Retinal pigment epithelial cell (primary cell): Measurements from ENCODE around the gene MINK1.
"Not testable (repeated sequence)": the region's sequence is repeated elsewhere in the genome, so short reads cannot be mapped to it uniquely, and the experiment has no call there.

Experiments used
- DNase-seq: peaks from one replicate; pipeline ENCODE4 v3.0.0-alpha.2; 2010; ENCODE audit warnings: low read depth
- H3K4me3 ChIP-seq: 2 replicates; pipeline ENCODE4 v1.5.1; 2011; ENCODE audit warnings: mild to moderate bottlenecking, low read length, control low read depth, moderate library complexity
- TF ChIP-seq, protein P1 (sequence below): conservative IDR thresholded peaks from 2 replicates; pipeline ENCODE4 v1.5.1; 2011; ENCODE audit warnings: low read depth, low read length, control low read depth, inconsistent platforms

MINK1 gene

DNA sequence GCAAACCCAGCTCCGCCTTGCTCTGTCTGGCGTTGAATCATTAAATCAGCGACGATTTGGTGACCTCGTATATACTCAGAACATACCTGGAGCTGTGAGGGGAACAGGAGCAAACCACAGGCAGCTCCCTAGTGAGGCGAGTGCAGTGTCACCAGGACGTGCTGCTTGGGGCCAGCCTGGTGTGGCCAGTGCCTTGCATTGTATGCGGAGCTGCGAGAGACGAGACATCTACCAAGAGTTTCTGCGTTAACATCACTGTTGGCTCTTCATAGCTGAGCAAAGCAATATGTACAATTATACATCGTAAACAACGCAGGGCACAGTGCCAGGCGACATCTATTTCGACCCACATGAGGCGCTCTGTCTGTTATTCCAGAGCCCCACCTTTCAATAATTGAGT, 27.9 kb downstream of the MINK1 start:
- no peak overlapping the region for H3K4me3 ChIP-seq
- DNase-seq, result no peak
- TF ChIP-seq, protein P1, sequence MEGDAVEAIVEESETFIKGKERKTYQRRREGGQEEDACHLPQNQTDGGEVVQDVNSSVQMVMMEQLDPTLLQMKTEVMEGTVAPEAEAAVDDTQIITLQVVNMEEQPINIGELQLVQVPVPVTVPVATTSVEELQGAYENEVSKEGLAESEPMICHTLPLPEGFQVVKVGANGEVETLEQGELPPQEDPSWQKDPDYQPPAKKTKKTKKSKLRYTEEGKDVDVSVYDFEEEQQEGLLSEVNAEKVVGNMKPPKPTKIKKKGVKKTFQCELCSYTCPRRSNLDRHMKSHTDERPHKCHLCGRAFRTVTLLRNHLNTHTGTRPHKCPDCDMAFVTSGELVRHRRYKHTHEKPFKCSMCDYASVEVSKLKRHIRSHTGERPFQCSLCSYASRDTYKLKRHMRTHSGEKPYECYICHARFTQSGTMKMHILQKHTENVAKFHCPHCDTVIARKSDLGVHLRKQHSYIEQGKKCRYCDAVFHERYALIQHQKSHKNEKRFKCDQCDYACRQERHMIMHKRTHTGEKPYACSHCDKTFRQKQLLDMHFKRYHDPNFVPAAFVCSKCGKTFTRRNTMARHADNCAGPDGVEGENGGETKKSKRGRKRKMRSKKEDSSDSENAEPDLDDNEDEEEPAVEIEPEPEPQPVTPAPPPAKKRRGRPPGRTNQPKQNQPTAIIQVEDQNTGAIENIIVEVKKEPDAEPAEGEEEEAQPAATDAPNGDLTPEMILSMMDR, result no peak

DNA sequence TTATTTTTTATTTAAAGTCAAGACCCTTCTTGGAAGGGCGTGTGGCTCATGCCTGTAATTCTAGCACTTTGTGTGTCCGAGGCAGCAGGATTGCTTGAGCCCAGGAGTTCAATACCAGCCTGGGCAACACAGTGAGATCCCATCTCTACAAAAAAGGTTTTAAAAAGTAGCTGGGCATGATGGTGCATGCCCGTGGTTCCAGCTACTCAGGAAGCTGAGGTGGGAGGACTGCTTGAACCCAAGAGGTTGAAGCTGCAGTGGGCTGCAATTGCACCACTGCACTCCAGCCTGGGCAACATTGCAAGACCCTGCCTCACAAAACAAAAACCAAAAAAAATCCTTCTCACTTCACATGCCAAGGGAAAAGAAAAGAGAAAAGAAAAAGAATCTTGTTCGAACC, 29.6 kb downstream of the MINK1 start:
- TF ChIP-seq, protein P1, result no peak
- no peak for DNase-seq
- no peak overlapping the region for H3K4me3 ChIP-seq

DNA sequence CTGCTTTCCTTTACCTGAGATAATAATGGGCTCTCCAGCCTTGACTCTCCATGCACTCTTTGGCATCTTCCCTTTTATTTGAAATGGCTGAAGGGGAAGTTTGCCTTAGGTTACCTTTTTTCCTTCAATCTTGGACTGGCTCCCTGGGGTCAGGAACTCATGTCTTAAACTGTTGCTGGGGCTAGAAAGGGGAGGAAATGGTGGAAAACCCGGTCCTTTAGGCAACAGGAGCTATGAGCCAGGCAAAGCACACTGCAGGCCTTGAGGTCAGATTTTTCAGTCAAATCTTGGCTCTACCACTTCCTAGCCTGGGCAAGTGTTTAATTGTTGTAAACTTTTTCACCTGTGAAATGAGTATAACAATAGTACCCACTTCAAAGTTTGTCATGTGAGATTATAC, 30.2 kb downstream of the MINK1 start:
- no peak overlapping the region for H3K4me3 ChIP-seq
- TF ChIP-seq, protein P1, result no peak
- DNase-seq, result no peak

DNA sequence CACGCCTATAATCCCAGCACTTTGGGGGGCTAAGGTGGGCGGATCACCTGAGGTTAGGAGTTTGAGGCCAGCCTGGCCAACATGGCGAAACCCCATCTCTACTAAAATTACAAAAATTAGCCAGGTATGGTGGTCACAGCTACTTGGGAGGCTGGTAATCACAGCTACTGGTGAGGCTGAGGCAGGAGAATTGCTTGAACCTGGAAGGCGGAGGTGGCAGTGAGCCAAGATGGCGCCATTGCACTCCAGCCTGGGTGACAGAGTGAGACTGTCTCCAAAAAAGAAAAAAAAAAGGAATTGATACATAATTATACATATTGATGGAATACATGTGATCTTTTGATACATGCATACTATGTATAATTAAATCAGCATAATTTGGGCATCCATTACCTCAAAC, 34.4 kb downstream of the MINK1 start:
- not testable (repeated sequence) for DNase-seq, H3K4me3 ChIP-seq

DNA sequence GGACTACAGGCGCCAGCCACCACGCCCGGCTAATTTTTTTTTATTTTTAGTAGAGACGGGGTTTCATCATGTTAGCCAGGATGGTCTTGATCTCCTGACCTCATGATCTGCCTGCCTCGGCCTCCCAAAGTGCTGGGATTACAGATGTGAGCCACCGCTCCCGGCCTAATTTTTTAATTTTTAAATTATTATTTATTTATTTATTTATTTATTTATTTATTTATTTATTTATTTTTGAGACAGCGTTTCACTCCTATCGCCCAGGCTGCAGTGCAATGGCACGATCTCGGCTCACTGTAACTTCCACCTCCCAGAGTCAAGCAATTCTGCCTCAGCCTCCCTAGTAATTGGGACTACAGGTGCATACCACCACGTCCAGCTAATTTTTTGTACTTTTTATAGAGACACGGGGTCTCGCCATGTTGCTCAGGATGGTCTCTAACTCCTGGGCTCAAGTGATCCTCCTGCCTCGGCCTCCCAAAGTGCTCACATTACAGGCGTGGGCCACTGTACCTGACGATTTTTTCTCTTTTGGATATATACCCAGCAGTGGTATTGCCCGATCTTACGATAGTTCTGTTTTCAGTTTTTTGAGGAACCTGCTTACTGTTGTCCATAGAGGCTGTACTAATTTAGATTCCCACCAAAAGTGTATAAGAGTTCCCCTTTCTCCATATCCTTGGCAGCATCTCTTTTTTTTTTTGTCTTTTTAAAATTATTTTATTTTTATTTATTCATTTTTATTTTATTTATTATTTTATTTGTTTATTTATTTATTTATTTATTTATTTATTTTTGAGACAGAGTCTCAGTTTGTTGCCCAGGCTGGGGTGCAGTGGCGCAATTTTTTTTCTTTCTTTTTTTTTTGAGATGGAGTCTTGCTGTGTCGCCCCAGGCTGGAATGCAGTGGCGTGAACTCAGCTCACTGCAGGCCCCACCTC, 36.2 kb downstream of the MINK1 start:
- H3K4me3 ChIP-seq, DNase-seq: not testable (repeated sequence)

DNA sequence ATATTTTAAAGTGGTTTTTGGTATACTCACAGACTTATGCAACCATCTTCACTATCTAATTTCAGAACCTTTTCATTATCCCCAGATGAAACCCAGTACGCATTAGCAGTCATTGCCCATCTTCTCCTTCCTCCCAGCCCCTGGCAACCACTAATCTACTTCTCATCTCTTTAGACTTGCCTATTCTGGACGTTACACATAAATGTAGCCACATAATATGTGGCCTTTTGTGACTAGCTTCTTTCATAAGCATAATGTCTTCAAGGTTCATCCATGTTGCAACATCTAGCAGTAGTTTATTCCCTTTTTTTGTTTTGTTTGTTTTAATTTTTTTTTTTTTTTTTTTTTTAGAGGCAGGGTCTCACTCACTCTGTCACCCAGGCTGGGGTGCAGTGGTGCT, 37.7 kb downstream of the MINK1 start:
- TF ChIP-seq, protein P1, result no peak
- no peak overlapping the region for H3K4me3 ChIP-seq
- DNase-seq, result no peak

DNA sequence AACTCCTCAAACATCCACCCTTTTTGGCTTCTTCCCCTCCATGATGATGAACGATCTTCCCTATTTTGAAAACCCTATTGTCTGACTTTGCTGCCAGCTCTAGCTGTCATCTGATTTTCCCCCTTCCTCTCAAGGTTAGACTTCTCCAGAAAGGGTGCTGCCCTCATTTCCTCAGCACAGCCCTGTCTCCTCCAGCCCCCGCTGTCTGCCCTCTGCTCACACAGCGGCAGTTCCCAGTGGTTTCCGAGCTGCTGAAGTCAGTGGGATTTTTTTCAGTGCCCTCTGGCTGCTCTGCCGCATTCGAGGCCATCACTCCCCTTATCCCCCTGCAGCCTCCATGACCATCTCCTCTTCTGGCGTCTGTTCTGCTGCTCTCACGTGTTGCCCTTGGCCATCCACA, 39.6 kb downstream of the MINK1 start:
- no peak for DNase-seq
- no peak overlapping the region for H3K4me3 ChIP-seq
- TF ChIP-seq, protein P1, result no peak

DNA sequence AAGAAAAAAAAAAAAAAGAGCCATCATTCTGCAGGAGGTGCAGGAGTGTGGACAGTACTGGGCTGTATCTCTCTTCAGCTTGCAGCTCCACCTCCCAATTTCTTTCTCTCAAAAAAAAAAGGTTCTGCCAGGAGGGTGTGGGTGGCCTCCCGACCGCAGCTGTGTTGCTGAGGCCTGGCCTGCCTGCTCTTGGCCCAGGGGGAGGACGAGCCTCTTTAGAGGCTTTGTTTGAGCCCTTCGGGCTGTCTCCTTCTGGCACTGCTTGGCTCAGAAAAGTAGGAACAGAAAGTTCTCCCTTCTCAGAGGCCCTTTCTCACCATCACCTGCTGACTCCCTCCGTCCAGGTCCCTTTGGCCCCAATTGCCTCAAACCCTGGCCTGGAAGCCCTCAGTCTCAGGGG, 43.9 kb downstream of the MINK1 start:
- TF ChIP-seq, protein P1, result no peak
- no peak for DNase-seq

More for the DNA sequence above, 43.9 kb downstream of the MINK1 start:
- H3K4me3 ChIP-seq, result no peak overlapping the region
